ENCODE measurements around the gene NBAS.
"Not testable (repeated sequence)": the region's sequence is repeated elsewhere in the genome, so short reads cannot be mapped to it uniquely, and the experiment has no call there.

The NBAS gene

GRCh38 chr2:15298770-15299169 is 262.4 kb downstream of the NBAS start:
- no peak for FAIRE-seq

GRCh38 chr2:15293262-15293937 is 267.7 kb downstream of the NBAS start:
- no peak for FAIRE-seq

GRCh38 chr2:15287447-15288184 is 273.5 kb downstream of the NBAS start:
- no peak for FAIRE-seq

GRCh38 chr2:15284614-15285013 is 276.5 kb downstream of the NBAS start:
- no peak for FAIRE-seq

GRCh38 chr2:15281681-15282080 is 279.5 kb downstream of the NBAS start:
- FAIRE-seq = no peak

- FAIRE-seq = no peak
These were observed 281.8 kb downstream of the NBAS start for GRCh38 chr2:15279201-15279876.

GRCh38 chr2:15278296-15278695 is 282.8 kb downstream of the NBAS start:
- FAIRE-seq = no peak

GRCh38 chr2:15275346-15275745 is 285.8 kb downstream of the NBAS start:
- FAIRE-seq = no peak

- no peak for FAIRE-seq
These were observed 287.7 kb downstream of the NBAS start for GRCh38 chr2:15273452-15273851.

- no peak for FAIRE-seq
These were observed 288.2 kb downstream of the NBAS start for GRCh38 chr2:15272942-15273341.

- FAIRE-seq = no peak
These were observed 289.1 kb downstream of the NBAS start for GRCh38 chr2:15271941-15272542.

- no peak for FAIRE-seq
These were observed 289.9 kb downstream of the NBAS start for GRCh38 chr2:15271276-15271675.

- no peak for FAIRE-seq
These were observed 292.1 kb downstream of the NBAS start for GRCh38 chr2:15269043-15269442.

GRCh38 chr2:15265889-15266288 is 295.2 kb downstream of the NBAS start:
- no peak for FAIRE-seq

GRCh38 chr2:15263976-15264685 is 297.0 kb downstream of the NBAS start:
- FAIRE-seq = no peak

- no peak for FAIRE-seq
These were observed 298.3 kb downstream of the NBAS start for GRCh38 chr2:15262792-15263191.

- FAIRE-seq = no peak
These were observed 300.3 kb downstream of the NBAS start for GRCh38 chr2:15260835-15261234.

GRCh38 chr2:15260196-15260595 is 300.9 kb downstream of the NBAS start:
- FAIRE-seq = no peak

GRCh38 chr2:15259356-15259756 is 301.8 kb downstream of the NBAS start:
- no peak for FAIRE-seq

- not testable (repeated sequence) for FAIRE-seq
These were observed 302.7 kb downstream of the NBAS start for GRCh38 chr2:15258385-15258784.

- no peak for FAIRE-seq
These were observed 307.3 kb downstream of the NBAS start for GRCh38 chr2:15253835-15254286.

GRCh38 chr2:15253247-15253646 is 307.9 kb downstream of the NBAS start:
- FAIRE-seq = no peak

GRCh38 chr2:15251753-15252152 is 309.4 kb downstream of the NBAS start:
- no peak for FAIRE-seq
